Measurements from ENCODE around the gene NHEJ1.
A peak's percentile ranks its signal among the peaks of the same experiment; 100 is the strongest.

NHEJ1 gene

GRCh38 chr2:219182331-219183150 lies 21.9 kb upstream of the NHEJ1 start:
- DNase-seq, result no peak

GRCh38 chr2:219181531-219181930 lies 20.9 kb upstream of the NHEJ1 start:
- DNase-seq, result no peak

GRCh38 chr2:219180961-219181360 lies 20.3 kb upstream of the NHEJ1 start:
- DNase-seq, result no peak

GRCh38 chr2:219179601-219180465 lies 19.2 kb upstream of the NHEJ1 start:
- DNase-seq, result no peak

GRCh38 chr2:219178377-219179175 lies 18.0 kb upstream of the NHEJ1 start:
- peak; percentile 81 for DNase-seq

- peak; percentile 91 for DNase-seq
Measured at GRCh38 chr2:219177552-219178376, 17.1 kb upstream of the NHEJ1 start, which contains the start of gene RETREG2. Gene RETREG2, plus strand, starts transcription at chr2:219178275. Its CDS starts 78 bp downstream, at chr2:219178353.

- peak; percentile 96 for DNase-seq
Measured at GRCh38 chr2:219176818-219177551, 16.4 kb upstream of the NHEJ1 start, which contains the start of gene CNPPD1. Gene CNPPD1, minus strand, starts transcription at chr2:219176925. Its CDS starts 97 bp downstream, at chr2:219176828.

- no peak for DNase-seq
Measured at GRCh38 chr2:219175928-219176817, 15.6 kb upstream of the NHEJ1 start.

- DNase-seq, result no peak
Measured at GRCh38 chr2:219175486-219175885, 14.9 kb upstream of the NHEJ1 start.

GRCh38 chr2:219174801-219175200 lies 14.2 kb upstream of the NHEJ1 start:
- DNase-seq, result no peak

- DNase-seq, result no peak
Measured at GRCh38 chr2:219174146-219174545, 13.5 kb upstream of the NHEJ1 start.

- no peak for DNase-seq
Measured at GRCh38 chr2:219173176-219173575, 12.6 kb upstream of the NHEJ1 start.

GRCh38 chr2:219172231-219173154 lies 11.9 kb upstream of the NHEJ1 start:
- DNase-seq, result no peak

- no peak for DNase-seq
Measured at GRCh38 chr2:219171231-219171651, 10.6 kb upstream of the NHEJ1 start.

GRCh38 chr2:219169930-219170654 lies 9.5 kb upstream of the NHEJ1 start, which contains the start of gene SLC23A3:
Gene SLC23A3, minus strand, starts transcription at chr2:219170029. Its CDS starts 45 bp downstream, at chr2:219169984.
- DNase-seq, result no peak

GRCh38 chr2:219168932-219169331 lies 8.3 kb upstream of the NHEJ1 start:
- DNase-seq, result no peak

- no peak for DNase-seq
Measured at GRCh38 chr2:219168526-219168925, 7.9 kb upstream of the NHEJ1 start.

- DNase-seq, result no peak
Measured at GRCh38 chr2:219167997-219168396, 7.4 kb upstream of the NHEJ1 start.

All from activated effector memory CD4-positive, alpha-beta T cell treated with anti-CD3 and anti-CD28 coated beads, Interleukin-2, amount 50 U/mL, for 16 hours (primary cell).